GM19438 (cell line): ENCODE results near the gene GRB10.
A peak's percentile ranks its signal among the peaks of the same experiment; 100 is the strongest.
"Not testable (repeated sequence)": the region's sequence is repeated elsewhere in the genome, so short reads cannot be mapped to it uniquely, and the experiment has no call there.

Experiments used
- ATAC-seq: cut with Tn5 transposase; IDR thresholded peaks from one replicate; pipeline ENCODE4 v1.9.1; 2021; ENCODE audit warnings: low read depth; ENCODE audit not compliant: unreplicated experiment

GRB10 gene

GRCh38 chr7:50594734-50595485 lies 187.8 kb downstream of the GRB10 start:
- peak; percentile 55 for ATAC-seq

- no peak for ATAC-seq
These were observed 188.6 kb downstream of the GRB10 start for GRCh38 chr7:50594136-50594535.

- no peak for ATAC-seq
These were observed 189.8 kb downstream of the GRB10 start for GRCh38 chr7:50592940-50593339.

- peak; percentile 67 for ATAC-seq
These were observed 190.9 kb downstream of the GRB10 start for GRCh38 chr7:50591480-50592438.

- ATAC-seq, result no peak
These were observed 191.6 kb downstream of the GRB10 start for GRCh38 chr7:50591098-50591479.

- ATAC-seq, result no peak
These were observed 192.2 kb downstream of the GRB10 start for GRCh38 chr7:50590535-50590934.

- no peak for ATAC-seq
These were observed 193.3 kb downstream of the GRB10 start for GRCh38 chr7:50589364-50589763.

DNA sequence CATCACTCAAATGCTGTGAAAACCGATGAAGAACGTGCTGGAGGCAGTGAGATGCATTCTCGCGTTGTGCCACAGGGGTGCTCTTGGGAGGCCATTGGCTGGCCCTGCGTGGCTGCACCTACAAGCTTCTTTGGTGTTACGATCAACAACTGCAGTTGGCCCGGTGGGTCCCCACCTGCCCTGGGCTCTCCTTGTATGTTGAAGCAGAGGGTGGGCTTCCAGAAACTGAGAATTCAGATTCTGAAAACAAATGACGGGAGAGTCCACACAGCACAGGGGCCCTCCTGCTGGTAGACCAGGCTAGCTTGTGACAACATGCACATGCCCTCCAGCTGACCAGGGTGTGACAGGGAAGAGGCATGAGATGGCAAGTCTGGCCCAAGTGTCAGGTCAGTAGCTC lies 193.8 kb downstream of the GRB10 start:
- ATAC-seq, result no peak

DNA sequence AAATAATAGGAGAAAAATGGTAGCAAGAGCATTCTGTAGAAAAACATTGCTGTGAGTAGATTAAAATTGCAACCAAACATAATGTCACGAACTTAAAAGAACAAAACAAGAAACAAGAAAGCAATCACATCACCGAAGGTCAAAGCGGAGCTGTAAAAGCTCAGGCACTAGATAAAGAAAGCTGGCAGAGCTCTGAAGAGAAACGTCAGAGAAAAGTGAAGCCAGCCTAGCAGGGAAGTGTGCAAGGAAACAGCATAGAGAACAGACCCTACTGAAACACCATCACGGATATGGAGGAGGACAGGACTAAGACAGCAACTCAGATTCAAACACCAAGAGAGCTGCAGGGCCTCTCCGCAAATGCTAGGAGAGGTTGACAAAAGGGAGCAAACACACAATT lies 195.0 kb downstream of the GRB10 start:
- ATAC-seq, result no peak

DNA sequence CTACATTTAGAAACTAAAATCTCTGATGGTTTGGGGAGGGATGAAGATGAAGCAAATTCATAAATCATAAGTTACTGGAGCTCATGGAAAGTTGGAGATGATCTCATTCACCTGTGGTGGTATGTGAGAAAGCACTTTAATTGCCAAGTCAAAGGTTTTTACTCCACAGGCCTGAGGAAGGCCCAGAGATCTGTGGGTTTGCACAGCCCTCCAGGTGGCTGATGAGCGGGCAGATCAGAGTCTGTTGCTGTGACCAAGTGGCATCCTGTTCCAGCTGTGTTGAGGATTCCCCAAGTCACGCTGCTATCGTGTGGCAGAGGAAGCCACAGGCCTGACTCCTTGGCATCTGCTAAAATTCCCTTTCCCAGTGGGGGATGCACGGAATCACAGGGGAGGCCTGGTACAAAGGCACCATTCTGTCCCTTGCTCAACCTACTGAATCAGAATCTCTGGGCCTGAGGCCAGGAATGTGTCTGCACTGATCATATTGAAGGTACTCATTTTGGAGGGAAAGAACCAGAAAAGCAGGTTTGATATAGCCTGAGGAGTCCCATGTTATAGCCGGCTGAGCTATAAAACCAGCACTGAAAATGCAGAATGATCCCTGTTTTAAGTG lies 197.8 kb downstream of the GRB10 start:
- no peak for ATAC-seq

- ATAC-seq, result no peak
These were observed 198.3 kb downstream of the GRB10 start for GRCh38 chr7:50584386-50584785.

- not testable (repeated sequence) for ATAC-seq
These were observed 199.4 kb downstream of the GRB10 start for GRCh38 chr7:50583295-50583694.

DNA sequence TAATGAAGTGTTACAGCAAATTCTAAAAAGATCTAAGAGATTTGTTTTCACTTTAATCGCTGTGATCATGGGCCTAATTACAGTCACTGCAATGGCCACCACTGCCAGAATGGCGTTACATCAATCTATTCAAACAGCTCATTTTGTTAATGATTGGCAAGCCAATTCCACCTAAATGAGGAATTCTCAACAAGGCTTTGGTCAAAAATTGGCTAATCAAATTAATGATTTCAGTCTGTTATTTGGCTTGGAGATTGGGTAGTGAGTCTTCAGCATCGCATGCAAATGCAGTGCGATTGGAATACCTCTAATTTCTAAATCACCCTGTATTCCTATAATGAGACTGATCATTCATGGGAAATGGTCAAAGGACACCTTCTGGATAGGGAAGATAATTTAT lies 200.4 kb downstream of the GRB10 start:
- not testable (repeated sequence) for ATAC-seq

DNA sequence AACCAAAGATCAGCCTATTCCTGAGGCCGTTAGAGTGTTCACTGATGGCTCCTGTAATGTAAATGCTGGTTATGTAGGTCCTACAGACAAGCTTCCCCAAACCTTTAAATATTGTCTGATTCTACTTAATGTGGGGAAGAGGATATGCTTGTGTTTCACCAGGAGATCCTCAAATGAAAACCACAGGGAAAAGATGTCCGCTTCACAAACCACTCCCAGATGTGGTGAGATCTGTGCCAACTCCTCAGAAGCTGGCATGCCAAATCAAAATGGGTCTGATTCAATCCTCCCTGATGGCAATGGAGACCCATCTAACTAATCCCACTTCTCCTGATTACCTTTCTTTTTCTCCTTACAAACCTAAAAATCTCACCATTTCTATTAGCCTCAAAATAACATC lies 202.0 kb downstream of the GRB10 start:
- ATAC-seq, result not testable (repeated sequence)

DNA sequence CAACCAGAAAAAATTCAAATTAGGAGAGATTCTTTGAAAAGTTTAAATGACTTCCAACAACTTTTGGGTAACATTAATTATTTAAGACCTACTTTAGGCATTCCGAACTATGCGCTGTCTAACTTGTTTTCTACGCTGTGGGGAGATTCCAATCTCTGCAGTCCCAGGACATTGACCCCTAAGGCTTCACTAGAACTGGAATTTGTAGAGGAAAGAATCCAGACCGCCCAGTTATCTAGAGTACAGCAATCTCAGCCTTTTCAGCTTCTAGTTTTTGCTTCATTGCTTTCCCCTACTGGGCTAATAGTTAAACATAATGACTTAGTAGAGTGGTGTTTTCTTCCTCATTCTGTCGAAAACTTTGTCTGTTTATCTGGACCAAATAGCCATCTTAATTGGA lies 202.6 kb downstream of the GRB10 start:
- ATAC-seq, result no peak

GRCh38 chr7:50578105-50578504 lies 204.6 kb downstream of the GRB10 start:
- ATAC-seq, result not testable (repeated sequence)

DNA sequence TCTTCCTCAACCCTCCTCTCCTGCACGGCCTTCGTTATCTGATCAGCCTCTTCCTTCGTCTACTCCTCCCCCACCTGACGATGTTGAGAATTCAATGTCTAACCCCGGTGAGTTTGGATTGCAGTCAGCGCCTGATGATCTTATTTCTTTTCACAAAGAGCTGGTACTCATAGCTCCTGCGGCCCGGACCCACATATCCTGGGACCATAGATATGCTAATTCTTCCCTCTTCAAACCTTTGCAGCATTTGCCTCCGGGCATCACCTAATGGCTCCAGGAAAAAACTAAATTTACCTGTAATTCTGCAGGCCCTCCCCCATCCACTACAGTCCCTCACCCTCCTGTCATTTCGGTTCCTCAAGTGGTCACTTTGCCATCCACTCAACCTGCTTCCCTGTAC lies 205.1 kb downstream of the GRB10 start:
- ATAC-seq, result no peak

GRCh38 chr7:50576388-50576787 lies 206.3 kb downstream of the GRB10 start:
- not testable (repeated sequence) for ATAC-seq

- no peak for ATAC-seq
These were observed 214.9 kb downstream of the GRB10 start for GRCh38 chr7:50567715-50568261.

DNA sequence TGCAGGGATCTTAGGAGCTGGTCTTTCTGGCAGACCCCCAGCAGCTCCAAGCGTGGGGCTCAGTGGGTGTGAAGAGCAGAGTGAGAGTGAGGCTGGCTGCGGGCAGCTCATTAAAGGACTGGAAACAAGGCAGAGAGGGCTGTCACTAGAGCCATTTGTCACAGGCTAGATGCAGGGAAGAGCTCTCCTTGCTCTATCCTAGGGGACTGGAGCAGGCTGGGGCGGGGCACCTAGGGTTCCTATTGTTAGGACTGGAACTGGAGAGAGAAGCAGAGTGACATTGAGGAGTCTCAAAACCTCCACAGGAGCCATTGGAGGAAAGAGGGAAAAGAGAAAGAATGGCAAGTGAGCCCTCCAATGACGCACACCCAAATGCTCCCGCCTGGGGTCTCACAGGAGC lies 216.7 kb downstream of the GRB10 start:
- ATAC-seq, result no peak

GRCh38 chr7:50565559-50565916 lies 217.2 kb downstream of the GRB10 start:
- ATAC-seq, result no peak
